Right cardiac atrium (tissue), 5 donors: ENCODE data around the gene SLC17A6. TPM values are rescaled to one million over a fixed set of nuclear protein-coding genes. Genes with fewer than 3 reads are reported as not detected.

Source experiments
- ATAC-seq, 2 donors: fragments of 200-7000 bp; cut with Tn5 transposase; one replicate each; pipeline versions ENCODE4 v1.8.0 to v1.9.1; 2020; ENCODE audit warnings: moderate library complexity in 2 of 2, mild to moderate bottlenecking in 1 of 2
- DNase-seq, 3 donors: peaks; one replicate each; pipeline ENCODE4 v3.0.0-alpha.2; 2020
- H3K27ac ChIP-seq: one replicate; pipeline ENCODE4 v1.5.1; 2013; ENCODE audit warnings: mild to moderate bottlenecking, low read length, control low read depth, moderate library complexity
- H3K27me3 ChIP-seq: one replicate; pipeline ENCODE4 v1.6.1; 2013; ENCODE audit not compliant: control insufficient read depth, insufficient read depth
- H3K4me1 ChIP-seq: one replicate; pipeline ENCODE4 v1.6.1; 2013; ENCODE audit warnings: low read length; ENCODE audit not compliant: control insufficient read depth, insufficient read depth
- H3K4me3 ChIP-seq: one replicate; pipeline ENCODE4 v1.5.1; 2013; ENCODE audit warnings: low read length, control low read depth
- H3K9me3 ChIP-seq: one replicate; pipeline ENCODE4 v1.6.1; 2013; ENCODE audit warnings: low read length; ENCODE audit not compliant: control insufficient read depth
- WGBS: extraction: QIAGEN DNeasy Blood & Tissue Kit; methylation state at CpG from one replicate; pipeline ENCODE4 v1.1.7; 2013; 5-methylcytosine and 5-hydroxymethylcytosine counted together
- intact Hi-C, 4 donors: fragments of 100-400 bp; cut with DNase I; formaldehyde crosslinking; loops; one replicate each; pipeline versions ENCODE4 v1.11.0 to v1.14.0; 2022 to 2023
- polyA plus RNA-seq: library from polyadenylated mRNA; stranded (reverse); fragments of 200-250 nt; gene quantifications from one replicate; pipeline ENCODE4 v1.2.3, GENCODE V29; 2013
- total RNA-seq, 4 donors: library from RNA; stranded (reverse); fragmentation: NEBNext Ultra II Directional; extraction: Animal tissue kit (Norgen Biotek cat#: 25700); gene quantifications; one replicate each; pipeline ENCODE4 v1.2.1, GENCODE V29; 2021
- donor health status: healthy with polysubstance abuse.
- donor health status: DM: no; HTN: yes; CAD: no.
- donor health status: DM: no; HTN: no; CAD: no.
- donor health status: DM: no; HTN: yes; CAD: no; lungs with severe emphysema.
- donor health status: DM: yes; HTN: yes; CAD: no.

Gene SLC17A6
- total and polyA plus RNA-seq, 5 donors = not detected

GRCh38 chr11:22389526-22390282, 51.5 kb downstream of the SLC17A6 start:
- Histone ChIP-seq H3K9me3 (no peaks in the 10 kb centered on the region), H3K27ac (no peak overlapping the region), H3K27me3 (no peaks in the 10 kb centered on the region), H3K4me1 (no peaks in the 10 kb centered on the region), H3K4me3 (no peak overlapping the region)
- ATAC-seq (no peak), DNase-seq (no peak)
- WGBS = 86% methylated on average over 6 of the region's 6 CpGs
- intact Hi-C loops = no loop called here

GRCh38 chr11:22390283-22390655, 52.1 kb downstream of the SLC17A6 start:
- intact Hi-C loops = no loop called here
- H3K27ac ChIP-seq = no peak overlapping the region
- H3K9me3 ChIP-seq = no peaks in the 10 kb centered on the region
- DNase-seq (no peak), ATAC-seq (no peak)
- H3K27me3 ChIP-seq = no peaks in the 10 kb centered on the region
- WGBS = 73% methylated on average over 5 of the region's 5 CpGs
- H3K4me1 ChIP-seq = no peaks in the 10 kb centered on the region
- H3K4me3 ChIP-seq = no peak overlapping the region

- Histone ChIP-seq H3K4me1 (no peaks in the 10 kb centered on the region), H3K4me3 (no peak overlapping the region), H3K9me3 (no peaks in the 10 kb centered on the region), H3K27ac (no peak overlapping the region), H3K27me3 (no peaks in the 10 kb centered on the region)
- no peak for ATAC-seq
- DNase-seq = no peak
- intact Hi-C loops = no loop called here
These were observed 54.4 kb downstream of the SLC17A6 start for GRCh38 chr11:22392561-22392960.

- ATAC-seq (no peak), DNase-seq (no peak)
- Histone ChIP-seq H3K9me3 (no peaks in the 10 kb centered on the region), H3K4me3 (no peak overlapping the region), H3K27me3 (no peaks in the 10 kb centered on the region), H3K27ac (no peak overlapping the region), H3K4me1 (no peaks in the 10 kb centered on the region)
- WGBS = 71% methylated on average over 3 of the region's 3 CpGs
- intact Hi-C loops = no loop called here
These were observed 67.2 kb downstream of the SLC17A6 start for GRCh38 chr11:22405377-22405776.

- Histone ChIP-seq H3K27ac (no peak overlapping the region), H3K27me3 (no peaks in the 10 kb centered on the region), H3K9me3 (no peaks in the 10 kb centered on the region), H3K4me1 (no peaks in the 10 kb centered on the region), H3K4me3 (no peak overlapping the region)
- ATAC-seq (no peak), DNase-seq (no peak)
- intact Hi-C loops = no loop called here
- 92% methylated on average over 1 of the region's 1 CpG for WGBS
These were observed 69.1 kb downstream of the SLC17A6 start for GRCh38 chr11:22407267-22407666.

GRCh38 chr11:22407921-22408320, 69.7 kb downstream of the SLC17A6 start:
- Histone ChIP-seq H3K4me1 (no peaks in the 10 kb centered on the region), H3K4me3 (no peak overlapping the region)
- ATAC-seq = no peak

GRCh38 chr11:22415476-22415875, 77.3 kb downstream of the SLC17A6 start:
- intact Hi-C loops = no loop called here
- ATAC-seq = no peak
- WGBS = 56% methylated on average over 4 of the region's 4 CpGs
- Histone ChIP-seq H3K4me1 (no peaks in the 10 kb centered on the region), H3K4me3 (no peak overlapping the region), H3K27me3 (no peaks in the 10 kb centered on the region), H3K27ac (no peak overlapping the region), H3K9me3 (no peaks in the 10 kb centered on the region)
- DNase-seq = no peak

More at GRCh38 chr11:22407921-22408320, 69.7 kb downstream of the SLC17A6 start:
- WGBS = 83% methylated on average over 2 of the region's 2 CpGs
- H3K9me3 ChIP-seq = no peaks in the 10 kb centered on the region
- intact Hi-C loops = no loop called here
- no peak overlapping the region for H3K27ac ChIP-seq
- H3K27me3 ChIP-seq = no peaks in the 10 kb centered on the region
- DNase-seq = no peak

GRCh38 chr11:22416462-22416861, 78.3 kb downstream of the SLC17A6 start:
- Histone ChIP-seq H3K27me3 (no peaks in the 10 kb centered on the region), H3K4me1 (no peaks in the 10 kb centered on the region), H3K4me3 (no peak overlapping the region), H3K27ac (no peak overlapping the region), H3K9me3 (no peaks in the 10 kb centered on the region)
- WGBS = 55% methylated on average over 4 of the region's 4 CpGs
- intact Hi-C loops = no loop called here
- DNase-seq = no peak
- no peak for ATAC-seq

GRCh38 chr11:22426915-22427314, 88.7 kb downstream of the SLC17A6 start:
- no peaks in the 10 kb centered on the region for H3K4me1 ChIP-seq
- intact Hi-C loops = no loop called here
- no peak for DNase-seq
- H3K9me3 ChIP-seq = no peaks in the 10 kb centered on the region
- no peak overlapping the region for H3K4me3 ChIP-seq
- no peaks in the 10 kb centered on the region for H3K27me3 ChIP-seq
- no peak for ATAC-seq
- no peak overlapping the region for H3K27ac ChIP-seq
- WGBS = 72% methylated on average over 1 of the region's 1 CpG

Other genes with a start within 250 kb of the SLC17A6 start
- 100 to 1,000 TPM in 1 of 4 donors, 10 to 100 TPM in 3; 50.0 to 119 (median 66.2) TPM for gene ANO5, start 145.3 kb upstream of the SLC17A6 start, total RNA-seq
- gene ANO5, start 145.3 kb upstream of the SLC17A6 start, polyA plus RNA-seq = 17.1 TPM